Measurements from ENCODE around the gene BBS1. TPM values are rescaled to one million over a fixed set of nuclear protein-coding genes. Genes with fewer than 3 reads are reported as not detected.

Gene BBS1
- total RNA-seq, 1 experiment from 2014 or later: 47.1 TPM

DNA sequence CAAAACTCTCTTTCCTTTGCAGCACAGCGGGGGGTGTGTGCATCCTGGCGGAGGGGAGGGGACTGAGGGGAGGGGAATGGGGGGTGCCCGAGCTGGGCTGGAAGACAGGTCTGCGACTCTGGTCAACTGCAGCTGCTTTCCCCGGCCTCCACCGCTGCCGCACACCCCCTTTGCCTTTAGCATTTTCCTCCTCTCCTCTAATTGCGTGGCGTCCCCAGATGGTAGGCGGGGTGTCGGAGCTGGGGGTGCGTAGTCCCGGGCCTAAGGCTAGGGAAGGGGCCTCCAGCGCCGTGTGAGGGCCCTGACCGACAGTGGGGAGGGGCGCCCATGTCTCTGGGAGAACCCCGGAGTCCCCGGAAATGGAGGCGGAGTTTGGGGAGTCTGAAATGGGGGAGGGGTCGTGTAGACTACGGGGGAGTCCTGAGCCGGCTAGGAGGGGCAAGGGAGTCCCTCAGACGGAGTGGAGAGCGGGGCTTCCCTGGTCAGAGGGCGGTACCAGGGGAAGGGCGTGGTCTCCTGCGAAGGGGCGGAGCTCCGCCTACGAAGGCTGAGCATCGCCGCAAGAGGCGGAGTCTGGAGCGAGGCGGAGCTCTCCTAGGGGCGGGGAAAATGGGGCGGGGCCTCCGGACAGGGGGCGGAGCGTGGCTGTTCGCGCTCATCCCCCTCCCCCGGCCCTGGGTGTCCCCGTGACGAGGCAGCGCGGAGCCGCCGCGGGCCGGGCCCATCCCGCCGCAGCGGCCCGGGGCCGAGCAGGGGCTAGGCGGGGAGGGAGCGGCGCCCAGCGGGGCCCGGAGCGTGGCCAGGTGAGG lies 44.0 kb upstream of the BBS1 start, which contains the start of gene PELI3:
Gene PELI3, plus strand, starts transcription at position 681 of the 809 bp plus-strand sequence. CDS start 1,224 bp downstream, outside the sequence.
- peaks cover 17% of the 10 kb centered on the region for H3K4me1 Mint-ChIP-seq (ENCODE audit: low read depth, unreplicated experiment)
- DNase-seq: peak; percentile 97
- TF ChIP-seq, protein P1, sequence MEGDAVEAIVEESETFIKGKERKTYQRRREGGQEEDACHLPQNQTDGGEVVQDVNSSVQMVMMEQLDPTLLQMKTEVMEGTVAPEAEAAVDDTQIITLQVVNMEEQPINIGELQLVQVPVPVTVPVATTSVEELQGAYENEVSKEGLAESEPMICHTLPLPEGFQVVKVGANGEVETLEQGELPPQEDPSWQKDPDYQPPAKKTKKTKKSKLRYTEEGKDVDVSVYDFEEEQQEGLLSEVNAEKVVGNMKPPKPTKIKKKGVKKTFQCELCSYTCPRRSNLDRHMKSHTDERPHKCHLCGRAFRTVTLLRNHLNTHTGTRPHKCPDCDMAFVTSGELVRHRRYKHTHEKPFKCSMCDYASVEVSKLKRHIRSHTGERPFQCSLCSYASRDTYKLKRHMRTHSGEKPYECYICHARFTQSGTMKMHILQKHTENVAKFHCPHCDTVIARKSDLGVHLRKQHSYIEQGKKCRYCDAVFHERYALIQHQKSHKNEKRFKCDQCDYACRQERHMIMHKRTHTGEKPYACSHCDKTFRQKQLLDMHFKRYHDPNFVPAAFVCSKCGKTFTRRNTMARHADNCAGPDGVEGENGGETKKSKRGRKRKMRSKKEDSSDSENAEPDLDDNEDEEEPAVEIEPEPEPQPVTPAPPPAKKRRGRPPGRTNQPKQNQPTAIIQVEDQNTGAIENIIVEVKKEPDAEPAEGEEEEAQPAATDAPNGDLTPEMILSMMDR (IDR thresholded peaks at IDR 0.05; ENCODE audit: insufficient read depth in 1 of 2, low read depth in 1 of 2, low read length in 1 of 2, severe bottlenecking in 1 of 2, unreplicated experiment in 1 of 2): no peak
- peaks cover 4% of the 10 kb centered on the region; the same call in 1 of the 2 replicates for H3K9me3 ChIP-seq
- no peaks in the 10 kb centered on the region; the same call in 1 of the 2 replicates for H3K27me3 ChIP-seq (replicated peaks; ENCODE audit: control insufficient read depth, insufficient read depth, low read length)
- no peaks in the 10 kb centered on the region for H3K36me3 ChIP-seq (ENCODE audit: control insufficient read depth, insufficient read depth, low read length)
- H3K9me3 Mint-ChIP-seq (ENCODE audit: unreplicated experiment): peaks cover 17% of the 10 kb centered on the region
- BruUV-seq (replicated peaks): no TSS peak
- ChIA-PET CTCF (interaction anchor here (0.6 to 3.9 kb wide), 29 partner anchors 10 to 1049 kb away, joined by 3 to 65 read pairs (median 4); partner anchors contain the start of genes CCDC87, DPP3, MRPL11 and NPAS4), POLR2A (interaction anchor here (0.5 to 3.1 kb wide), 26 partner anchors 11 to 1571 kb away, joined by 3 to 98 read pairs (median 6); partner anchors contain the start of genes BBS1, DPP3, MRPL11 and RBM4)
- peaks cover 19% of the 10 kb centered on the region for H3K4me1 ChIP-seq
- H3K4me3 ChIP-seq (ENCODE audit: low read depth, low read length): peak within 1 kb of the TSS; percentile 66
- H3K36me3 Mint-ChIP-seq (ENCODE audit: insufficient read depth, unreplicated experiment): peaks cover 11% of the 10 kb centered on the region
- H3K27ac Mint-ChIP-seq (ENCODE audit: unreplicated experiment): peak within 1 kb of the TSS; percentile 62
- peak within 1 kb of the TSS; percentile 90 for H3K4me3 Mint-ChIP-seq (ENCODE audit: unreplicated experiment)
- H3K27me3 Mint-ChIP-seq (ENCODE audit: insufficient read depth, unreplicated experiment): no peaks in the 10 kb centered on the region
- intact Hi-C loops (cut with micrococcal nuclease; ENCODE audit: unreplicated experiment): loop anchor here (1.0 kb wide), 3 partner anchors 14 to 48 kb away; partner anchors contain the start of gene DPP3

DNA sequence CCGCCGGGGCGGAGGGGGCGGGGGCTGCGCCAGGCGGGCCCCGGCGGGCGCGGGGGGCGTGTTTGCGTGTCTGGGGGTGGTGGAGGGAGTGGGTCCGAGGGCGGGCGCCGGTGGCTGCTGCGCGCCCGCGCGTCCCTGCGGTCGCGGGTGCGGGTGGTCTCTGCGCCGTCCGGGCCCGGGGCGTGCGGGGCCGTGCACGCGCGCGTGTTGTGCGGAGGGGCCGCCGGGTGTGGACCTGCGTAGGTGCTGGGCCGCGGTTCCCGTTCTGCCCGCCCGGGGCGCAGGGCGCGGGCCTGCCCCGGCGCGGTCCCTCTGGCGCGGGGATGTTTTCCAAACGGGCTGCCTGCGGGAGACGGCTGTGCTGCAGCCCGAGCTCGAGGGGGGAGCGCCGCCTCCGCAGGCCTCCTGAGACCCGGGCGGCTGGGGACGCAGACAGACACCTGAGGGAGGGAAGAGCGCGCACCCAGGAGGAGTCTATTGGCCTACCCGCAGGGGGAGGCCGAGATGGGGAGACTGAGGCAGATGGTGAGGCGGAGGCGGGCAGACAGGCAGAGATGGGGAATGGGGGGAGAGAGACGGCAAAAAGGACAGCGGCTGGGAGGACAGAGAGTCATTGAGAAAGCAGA lies 43.3 kb upstream of the BBS1 start:
- Mint-ChIP-seq H3K36me3 (ENCODE audit: insufficient read depth, unreplicated experiment) (peaks cover 11% of the 10 kb centered on the region), H3K27me3 (ENCODE audit: insufficient read depth, unreplicated experiment) (no peaks in the 10 kb centered on the region), H3K27ac (ENCODE audit: unreplicated experiment) (peak overlapping the region; percentile 12), H3K4me3 (ENCODE audit: unreplicated experiment) (peak overlapping the region; percentile 90), H3K4me1 (ENCODE audit: low read depth, unreplicated experiment) (peaks cover 17% of the 10 kb centered on the region), H3K9me3 (ENCODE audit: unreplicated experiment) (peaks cover 13% of the 10 kb centered on the region)
- POLR2A ChIA-PET: interaction anchor here (0.9 to 3.1 kb wide), 10 partner anchors 12 to 211 kb away, joined by 3 to 98 read pairs (median 5); partner anchors contain the start of genes BBS1, DPP3, MRPL11 and RBM4
- H3K9me3 ChIP-seq: peaks cover 4% of the 10 kb centered on the region; the same call in 1 of the 2 replicates
- TF ChIP-seq, protein P1 (IDR thresholded peaks at IDR 0.05; ENCODE audit: insufficient read depth in 1 of 2, low read depth in 1 of 2, low read length in 1 of 2, severe bottlenecking in 1 of 2, unreplicated experiment in 1 of 2): peak; percentile 48 to 85
- H3K4me1 ChIP-seq: peaks cover 19% of the 10 kb centered on the region
- H3K36me3 ChIP-seq (ENCODE audit: control insufficient read depth, insufficient read depth, low read length): no peaks in the 10 kb centered on the region
- CTCF ChIA-PET: interaction anchor here (0.7 to 3.9 kb wide), 14 partner anchors 12 to 323 kb away, joined by 3 to 65 read pairs (median 9); partner anchors contain the start of genes CCDC87, DPP3, MRPL11 and NPAS4
- intact Hi-C loops (cut with micrococcal nuclease; ENCODE audit: unreplicated experiment): no loop called here
- DNase-seq: peak; percentile 79 to 89
- peak overlapping the region; percentile 66 for H3K4me3 ChIP-seq (ENCODE audit: low read depth, low read length)
- no peaks in the 10 kb centered on the region; the same call in 1 of the 2 replicates for H3K27me3 ChIP-seq (replicated peaks; ENCODE audit: control insufficient read depth, insufficient read depth, low read length)
- no TSS peak for BruUV-seq (replicated peaks)

All from Caco-2 (cell line).